H1 (cell line): ENCODE measurements around the gene HCST. TPM values are rescaled to one million over a fixed set of nuclear protein-coding genes. Genes with fewer than 3 reads are reported as not detected.

Experiments
- CBX8 ChIP-seq: fragments of 300-800, 300-1000 bp; sonication (generic); IDR thresholded peaks from 2 replicates; pipeline ENCODE4 v1.7.1; 2016; ENCODE audit warnings: low read depth, low read length, borderline replicate concordance
- CHD7 ChIP-seq: fragments of 300-600 bp; sonication (generic); IDR thresholded peaks from 2 replicates; pipeline ENCODE4 v1.7.1; 2012; ENCODE audit warnings: low read length, moderate library complexity, mild to moderate bottlenecking, inconsistent platforms; ENCODE audit not compliant: insufficient replicate concordance
- NANOG ChIP-seq: IDR thresholded peaks from 2 replicates; pipeline ENCODE4 v1.6.1; 2011; ENCODE audit warnings: low read length, low read depth, mild to moderate bottlenecking, inconsistent platforms; ENCODE audit not compliant: insufficient read depth, poor library complexity, severe bottlenecking
- RAD21 ChIP-seq, 2 experiments: IDR thresholded peaks in 1 of 2; conservative IDR thresholded peaks in 1 of 2; 2 replicates each; pipeline ENCODE4 v1.6.1; 2011; ENCODE audit warnings: low read depth in 2 of 2, low read length in 2 of 2, improper control_type of control experiment in 1 of 2, inconsistent platforms in 1 of 2, mild to moderate bottlenecking in 1 of 2, moderate library complexity in 1 of 2
- RFX5 ChIP-seq: IDR thresholded peaks from 2 replicates; pipeline ENCODE4 v1.6.1; 2011; ENCODE audit warnings: low read depth, low read length, improper control_type of control experiment, borderline replicate concordance
- SAP30 ChIP-seq: fragments of 300-600 bp; sonication (generic); IDR thresholded peaks from 2 replicates; pipeline ENCODE4 v1.7.1; 2012; ENCODE audit warnings: low read length, moderate library complexity, mild to moderate bottlenecking, inconsistent platforms; ENCODE audit not compliant: insufficient read depth, insufficient replicate concordance
- TCF12 ChIP-seq: IDR thresholded peaks from 2 replicates; pipeline ENCODE4 v1.6.1; 2011; ENCODE audit warnings: low read depth, mild to moderate bottlenecking, low read length
- polyA plus RNA-seq, 7 experiments: library from polyadenylated mRNA; depleted of rRNA in 3 of 7; stranded (reverse) in 5 of 7; unstranded in 2 of 7; fragments of >200 nt in 5 of 7; fragments of 200-250 nt in 2 of 7; gene quantifications; 1 replicate in 5 of 7; 2 replicates in 1 of 7; 4 replicates in 1 of 7; pipeline versions ENCODE4 v1.2.1 to v1.2.3, GENCODE V29; 2011 to 2013; ENCODE audit warnings: missing spikeins in 2 of 7, mixed read lengths in 2 of 7
- total RNA-seq: library from RNA; stranded (reverse); fragmentation: NEBNext Ultra II Directional; extraction: Animal tissue kit (Norgen Biotek cat#: 25700); gene quantifications from 2 replicates; pipeline ENCODE4 v1.2.1, GENCODE V29; 2021

The HCST gene
- total and polyA plus RNA-seq, 2 of the 8 experiments (the other 6 are each of a cell fraction or from before 2014, with no cell fraction given): 2.8 TPM; not detected in 1

- TF ChIP-seq CHD7 (no peak), NANOG (no peak), RAD21 (IDR thresholded peaks at IDR 0.05 in 1 of 2, conservative IDR thresholded peaks at IDR 0.05 in 1 of 2; ENCODE audit: low read depth in 2 of 2, low read length in 2 of 2) (no peak), RFX5 (no peak), SAP30 (no peak), TCF12 (no peak), CBX8 (no peak)
These were observed 12.1 kb upstream of the HCST start (continued) for GRCh38 chr19:35890113-35890650.
